ENCODE measurements around the gene PTBP3. TPM values are rescaled to one million over a fixed set of nuclear protein-coding genes. Genes with fewer than 3 reads are reported as not detected.
"Not testable (repeated sequence)": the region's sequence is repeated elsewhere in the genome, so short reads cannot be mapped to it uniquely, and the experiment has no call there.

Gene PTBP3
- total and polyA plus RNA-seq, 2 of the 4 experiments (the other 2 are of a cell fraction) = 8.6 to 15.6 TPM

DNA sequence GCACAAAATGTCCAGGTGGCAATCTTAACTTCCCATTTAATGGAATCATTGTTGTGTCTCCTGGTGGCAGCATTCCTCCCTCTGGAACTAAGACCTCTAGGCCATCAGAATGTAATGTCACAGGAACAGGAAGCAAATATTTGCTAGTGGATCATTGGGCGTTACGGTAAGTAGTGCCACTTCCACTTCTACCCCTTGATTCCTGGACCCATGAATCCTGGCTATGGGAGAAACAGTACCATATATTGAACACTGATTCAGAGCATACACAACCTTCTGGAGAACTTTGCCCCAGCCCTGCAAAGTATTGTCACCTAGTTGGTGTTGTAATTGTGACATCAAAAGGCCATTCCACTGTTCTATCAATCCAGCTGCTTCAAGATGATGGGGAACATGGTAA lies 40.8 kb upstream of the PTBP3 start:
- H3K4me3 ChIP-seq (ENCODE audit: insufficient read depth, low read depth, low read length); H3K56ac ChIP-seq (ENCODE audit: extremely low read depth, insufficient read depth, low read length); H3K27ac ChIP-seq (ENCODE audit: insufficient read depth, low read length); H3K4me1 ChIP-seq (ENCODE audit: control insufficient read depth, insufficient read depth, low read length); ATAC-seq (ENCODE audit: low read depth); H4K91ac ChIP-seq (ENCODE audit: insufficient read depth, low read depth, low read length); H2BK5ac ChIP-seq (ENCODE audit: low read depth, low read length, poor library complexity, severe bottlenecking); H3K4ac ChIP-seq (ENCODE audit: low read depth, low read length); H4K8ac ChIP-seq (ENCODE audit: low read depth in 2 of 2, low read length in 2 of 2); H3K14ac ChIP-seq (replicated peaks; ENCODE audit: low read depth, low read length); dilution Hi-C loops (cut with HindIII; ENCODE audit: low sequenced_read_pairs, unreplicated experiment); in situ Hi-C loops (cut with MboI; ENCODE audit: low sequenced_read_pairs); intact Hi-C loops (cut with micrococcal nuclease); H3K23ac ChIP-seq (ENCODE audit: low read depth, low read length); H4K20me1 ChIP-seq (ENCODE audit: insufficient read depth, low read length); H2AK5ac ChIP-seq (ENCODE audit: low read depth, low read length); H3K9me1 ChIP-seq (ENCODE audit: insufficient read depth, low read length); H3K9ac ChIP-seq (ENCODE audit: low read depth, low read length); BruUV-seq (replicated peaks); DNase-seq; H2AK9ac ChIP-seq (replicated peaks; ENCODE audit: low read depth, low read length, poor library complexity); H3K4me2 ChIP-seq (ENCODE audit: low read depth, low read length); POLR2A ChIA-PET (ENCODE audit: unreplicated experiment); H2AFZ ChIP-seq (replicated peaks; ENCODE audit: low read length, poor library complexity); H3K36me3 ChIP-seq (ENCODE audit: control insufficient read depth, insufficient read depth, low read length); H4K5ac ChIP-seq (ENCODE audit: low read depth, low read length); H3K18ac ChIP-seq (ENCODE audit: low read depth, low read length); H2BK15ac ChIP-seq (ENCODE audit: low read depth, low read length); CTCF ChIA-PET; H3K9me3 ChIP-seq (ENCODE audit: control insufficient read depth, insufficient read depth, low read length); H2BK20ac ChIP-seq (ENCODE audit: low read depth, low read length); H3K27me3 ChIP-seq (ENCODE audit: control insufficient read depth, insufficient read depth, low read length); H2BK120ac ChIP-seq (ENCODE audit: low read depth, low read length): not testable (repeated sequence)
- peaks cover 6 to 16% of the 10 kb centered on the region in 2 experiments for H3K79me1 ChIP-seq (ENCODE audit: low read depth in 1 of 2, low read length in 2 of 2)
- WGBS, 2 experiments (ENCODE audit: extremely low coverage in 2 of 2, insufficient read length in 1 of 2) = no CpG with 5 or more reads among the region's 2 CpGs

GRCh38 chr9:112373666-112374065 lies 40.2 kb upstream of the PTBP3 start:
- H2BK15ac ChIP-seq (ENCODE audit: low read depth, low read length); H2AK5ac ChIP-seq (ENCODE audit: low read depth, low read length); H2BK120ac ChIP-seq (ENCODE audit: low read depth, low read length); H4K5ac ChIP-seq (ENCODE audit: low read depth, low read length); H3K56ac ChIP-seq (ENCODE audit: extremely low read depth, insufficient read depth, low read length); H2AFZ ChIP-seq (replicated peaks; ENCODE audit: low read length, poor library complexity); H3K23ac ChIP-seq (ENCODE audit: low read depth, low read length); H4K8ac ChIP-seq (ENCODE audit: low read depth in 2 of 2, low read length in 2 of 2); CTCF ChIA-PET; H2BK20ac ChIP-seq (ENCODE audit: low read depth, low read length); POLR2A ChIA-PET (ENCODE audit: unreplicated experiment); H4K20me1 ChIP-seq (ENCODE audit: insufficient read depth, low read length); H3K18ac ChIP-seq (ENCODE audit: low read depth, low read length); H3K9me1 ChIP-seq (ENCODE audit: insufficient read depth, low read length); H3K4ac ChIP-seq (ENCODE audit: low read depth, low read length); H3K4me1 ChIP-seq (ENCODE audit: control insufficient read depth, insufficient read depth, low read length); ATAC-seq (ENCODE audit: low read depth); H3K9ac ChIP-seq (ENCODE audit: low read depth, low read length); H3K9me3 ChIP-seq (ENCODE audit: control insufficient read depth, insufficient read depth, low read length); dilution Hi-C loops (cut with HindIII; ENCODE audit: low sequenced_read_pairs, unreplicated experiment); in situ Hi-C loops (cut with MboI; ENCODE audit: low sequenced_read_pairs); H3K4me2 ChIP-seq (ENCODE audit: low read depth, low read length); BruUV-seq (replicated peaks); H2BK5ac ChIP-seq (ENCODE audit: low read depth, low read length, poor library complexity, severe bottlenecking); H3K36me3 ChIP-seq (ENCODE audit: control insufficient read depth, insufficient read depth, low read length); H3K14ac ChIP-seq (replicated peaks; ENCODE audit: low read depth, low read length); H3K27ac ChIP-seq (ENCODE audit: insufficient read depth, low read length); H4K91ac ChIP-seq (ENCODE audit: insufficient read depth, low read depth, low read length); DNase-seq; H3K4me3 ChIP-seq (ENCODE audit: insufficient read depth, low read depth, low read length); H2AK9ac ChIP-seq (replicated peaks; ENCODE audit: low read depth, low read length, poor library complexity); H3K27me3 ChIP-seq (ENCODE audit: control insufficient read depth, insufficient read depth, low read length); intact Hi-C loops (cut with micrococcal nuclease): not testable (repeated sequence)
- no CpG with 5 or more reads among the region's 2 CpGs for WGBS, 2 experiments (ENCODE audit: extremely low coverage in 2 of 2, insufficient read length in 1 of 2)
- peaks cover 6 to 13% of the 10 kb centered on the region in 2 experiments for H3K79me1 ChIP-seq (ENCODE audit: low read depth in 1 of 2, low read length in 2 of 2)

Measured in IMR-90 (cell line).